Neural cell (in vitro differentiated cells): Measurements from ENCODE around the gene PPP1R12B. TPM values are rescaled to one million over a fixed set of nuclear protein-coding genes. Genes with fewer than 3 reads are reported as not detected.

Experiments
- H2AFZ ChIP-seq: fragments of 200-600, 300-800 bp; sonication (generic), shearing (Covaris generic); 2 replicates; pipeline ENCODE4 v1.6.0; 2014; ENCODE audit warnings: low read depth, mild to moderate bottlenecking, antibody characterized with exemption, low read length, moderate library complexity
- H3F3A ChIP-seq: fragments of 200-600 bp; shearing (Covaris generic); 2 replicates; pipeline ENCODE4 v1.6.1; 2016; ENCODE audit warnings: mild to moderate bottlenecking, moderate library complexity, mixed read lengths, antibody characterized with exemption, low read length; ENCODE audit not compliant: insufficient read depth, poor library complexity, severe bottlenecking
- H3K27ac ChIP-seq: fragments of 200-600, 300-800 bp; sonication (generic), shearing (Covaris generic); 2 replicates; pipeline ENCODE4 v1.5.1; 2014; ENCODE audit warnings: mild to moderate bottlenecking, low read length, moderate library complexity
- H3K27me3 ChIP-seq: fragments of 300-800, 200-600 bp; sonication (generic), shearing (Covaris generic); 2 replicates; pipeline ENCODE4 v1.6.0; 2014; ENCODE audit warnings: mild to moderate bottlenecking, low read depth, low read length, moderate library complexity; ENCODE audit not compliant: insufficient read depth
- H3K36me3 ChIP-seq: fragments of 300-800, 200-600 bp; sonication (generic), shearing (Covaris generic); 2 replicates; pipeline ENCODE4 v1.5.1; 2014; ENCODE audit warnings: mild to moderate bottlenecking, antibody characterized with exemption, low read length, moderate library complexity; ENCODE audit not compliant: insufficient read depth
- H3K4me2 ChIP-seq: fragments of 300-800, 200-600 bp; sonication (generic), shearing (Covaris generic); 2 replicates; pipeline ENCODE4 v1.6.0; 2014; ENCODE audit warnings: mild to moderate bottlenecking, low read length
- H3K4me3 ChIP-seq: fragments of 300-800, 200-600 bp; sonication (generic), shearing (Covaris generic); 2 replicates; pipeline ENCODE4 v1.5.1; 2014; ENCODE audit warnings: mild to moderate bottlenecking, low read length, moderate library complexity
- H3K79me2 ChIP-seq: fragments of 200-600 bp; shearing (Covaris generic); replicated peaks from 2 replicates; pipeline ENCODE4 v1.6.0; 2014; ENCODE audit warnings: mild to moderate bottlenecking, low read length, moderate library complexity; ENCODE audit not compliant: insufficient read depth
- H3K9ac ChIP-seq: fragments of 300-800, 200-600 bp; sonication (generic), shearing (Covaris generic); 2 replicates; pipeline ENCODE4 v1.6.1; 2016; ENCODE audit warnings: mild to moderate bottlenecking, low read length, mixed read lengths
- H3K9me2 ChIP-seq: fragments of 200-600 bp; shearing (Covaris generic); 2 replicates; pipeline ENCODE4 v1.6.1; 2016; ENCODE audit warnings: mild to moderate bottlenecking, low read length, mixed read lengths; ENCODE audit not compliant: insufficient read depth
- H3K9me3 ChIP-seq: fragments of 200-600, 300-800 bp; sonication (generic), shearing (Covaris generic); 2 replicates; pipeline ENCODE4 v1.6.1; 2016; ENCODE audit warnings: mild to moderate bottlenecking, mixed run types, low read length, moderate library complexity, mixed read lengths
- H4K20me1 ChIP-seq: fragments of 200-600 bp; shearing (Covaris generic); 2 replicates; pipeline ENCODE4 v1.6.1; 2016; ENCODE audit warnings: mild to moderate bottlenecking, mixed run types; ENCODE audit not compliant: insufficient read depth
- CTCF ChIP-seq: fragments of 450-650 bp; IDR thresholded peaks from 2 replicates; pipeline ENCODE4 v1.5.1; 2014; ENCODE audit warnings: antibody characterized with exemption, mild to moderate bottlenecking, moderate library complexity; ENCODE audit not compliant: poor library complexity, severe bottlenecking
- EP300 ChIP-seq: fragments of 450-650 bp; conservative IDR thresholded peaks from 2 replicates; pipeline ENCODE4 v1.6.1; 2014; ENCODE audit warnings: antibody characterized with exemption, mild to moderate bottlenecking, moderate library complexity; ENCODE audit not compliant: poor library complexity, severe bottlenecking
- EZH2 ChIP-seq: fragments of 200-600, 300-800 bp; shearing (Covaris generic), sonication (generic); IDR thresholded peaks from 2 replicates; pipeline ENCODE4 v1.6.1; 2014; ENCODE audit warnings: antibody characterized with exemption, low read length, borderline replicate concordance, mild to moderate bottlenecking; ENCODE audit not compliant: insufficient read depth, poor library complexity, severe bottlenecking
- MXI1 ChIP-seq: fragments of 450-650 bp; conservative IDR thresholded peaks from 2 replicates; pipeline ENCODE4 v1.6.1; 2014; ENCODE audit warnings: antibody characterized with exemption, mild to moderate bottlenecking; ENCODE audit not compliant: poor library complexity, severe bottlenecking
- POLR2AphosphoS5 ChIP-seq: IDR thresholded peaks from 2 replicates; pipeline ENCODE4 v1.6.1; 2012
- RAD21 ChIP-seq: fragments of 450-650 bp; conservative IDR thresholded peaks from 2 replicates; pipeline ENCODE4 v1.6.1; 2014; ENCODE audit warnings: antibody characterized with exemption, mild to moderate bottlenecking, moderate library complexity
- REST ChIP-seq: IDR thresholded peaks from 2 replicates; pipeline ENCODE4 v1.6.1; 2012; ENCODE audit warnings: borderline replicate concordance
- SMC3 ChIP-seq: fragments of 450-650 bp; conservative IDR thresholded peaks from 2 replicates; pipeline ENCODE4 v1.6.1; 2014; ENCODE audit warnings: antibody characterized with exemption, mild to moderate bottlenecking, moderate library complexity; ENCODE audit not compliant: poor library complexity
- TAF1 ChIP-seq: IDR thresholded peaks from 2 replicates; pipeline ENCODE4 v1.6.1; 2012; ENCODE audit warnings: low read depth
- polyA plus RNA-seq: library from polyadenylated mRNA; depleted of rRNA; stranded (reverse); fragments of >200 nt; gene quantifications from 2 replicates; pipeline ENCODE4 v1.2.3, GENCODE V29; 2014

Gene PPP1R12B
- polyA plus RNA-seq, 1 donor from 2014 or later = 9.8 TPM

GRCh38 chr1:202587859-202588485 lies 239.5 kb downstream of the PPP1R12B start:
- Histone ChIP-seq H2AFZ (no peak overlapping the region), H4K20me1 (no peaks in the 10 kb centered on the region), H3K27me3 (no peaks in the 10 kb centered on the region), H3K27ac (no peak overlapping the region), H3K4me3 (no peak overlapping the region), H3K9ac (no peak overlapping the region), H3K36me3 (no peaks in the 10 kb centered on the region), H3K79me2 (no peaks in the 10 kb centered on the region), H3F3A (no peaks in the 10 kb centered on the region), H3K9me2 (no peaks in the 10 kb centered on the region), H3K9me3 (no peaks in the 10 kb centered on the region), H3K4me2 (no peak overlapping the region)
- no peak for TF ChIP-seq EZH2
- TF ChIP-seq SMC3 = no peak

- Histone ChIP-seq H3K27ac (no peak overlapping the region), H3K36me3 (no peaks in the 10 kb centered on the region), H2AFZ (no peak overlapping the region), H3K79me2 (no peaks in the 10 kb centered on the region), H3K9me3 (no peaks in the 10 kb centered on the region), H4K20me1 (no peaks in the 10 kb centered on the region), H3F3A (no peaks in the 10 kb centered on the region), H3K4me3 (no peak overlapping the region), H3K4me2 (no peak overlapping the region), H3K9me2 (no peaks in the 10 kb centered on the region), H3K9ac (no peak overlapping the region), H3K27me3 (no peaks in the 10 kb centered on the region)
- TF ChIP-seq SMC3 (no peak), EZH2 (no peak), MXI1 (no peak), RAD21 (no peak), CTCF (no peak), REST (no peak), TAF1 (no peak), POLR2AphosphoS5 (no peak), EP300 (no peak)
Observed at GRCh38 chr1:202588503-202589189, 240.1 kb downstream of the PPP1R12B start.
